ENCODE results near the gene IER5. TPM values are rescaled to one million over a fixed set of nuclear protein-coding genes. Genes with fewer than 3 reads are reported as not detected.

IER5 gene
- 10 to 100 TPM; 13.2 to 21.2 TPM for total RNA-seq
- 16.8 TPM for polyA plus RNA-seq (2013, experiment 1 of 2)
- 18.5 TPM for polyA plus RNA-seq (2013, experiment 2 of 2)
- long read RNA-seq, experiment 1, full-length matches to known transcripts = 11 of 11 reads
- long read RNA-seq, experiment 1, partial matches to known transcripts = 0 of 11 reads
- long read RNA-seq, experiment 1, other reads (novel, unspliced or antisense) = 0 of 11 reads
- long read RNA-seq, experiment 2, full-length matches to known transcripts = 22 of 22 reads
- long read RNA-seq, experiment 2, partial matches to known transcripts = 0 of 22 reads
- long read RNA-seq, experiment 2, other reads (novel, unspliced or antisense) = 0 of 22 reads
- long read RNA-seq, experiment 3, full-length matches to known transcripts = 4 of 4 reads
- long read RNA-seq, experiment 3, partial matches to known transcripts = 0 of 4 reads
- long read RNA-seq, experiment 3, other reads (novel, unspliced or antisense) = 0 of 4 reads
- long read RNA-seq, experiment 4, full-length matches to known transcripts = 2 of 2 reads
- long read RNA-seq, experiment 4, partial matches to known transcripts = 0 of 2 reads
- long read RNA-seq, experiment 4, other reads (novel, unspliced or antisense) = 0 of 2 reads

GRCh38 chr1:181088079-181089016 is at the start of gene IER5:
IER5 (plus strand) TSS chr1:181088700; CDS start chr1:181088903, 203 bp downstream.
- Histone ChIP-seq H3K36me3 (ENCODE audit: control insufficient read depth, insufficient read depth, low read length) (peaks cover 24% of the 10 kb centered on the region), H3K4me1 (ENCODE audit: control insufficient read depth, insufficient read depth, low read length) (peaks cover 9% of the 10 kb centered on the region), H3K27me3 (ENCODE audit: control insufficient read depth, insufficient read depth, low read length, poor library complexity, severe bottlenecking) (no peaks in the 10 kb centered on the region), H3K27ac (ENCODE audit: low read depth, low read length) (no peak within 1 kb of the TSS), H3K9me3 (ENCODE audit: control insufficient read depth, low read length) (no peaks in the 10 kb centered on the region), H3K9ac (ENCODE audit: extremely low read depth, low read length, poor library complexity, severe bottlenecking) (peak within 1 kb of the TSS; percentile 71), H3K4me3 (ENCODE audit: low read length) (peak within 1 kb of the TSS; percentile 98)
- peak; percentile 99 for DNase-seq
- peak within 1 kb of the TSS; percentile 93 for H3K4me3 Mint-ChIP-seq
- no peak for TF ChIP-seq CTCF (conservative IDR thresholded peaks at IDR 0.05)
- peaks cover 21% of the 10 kb centered on the region for H3K36me3 Mint-ChIP-seq (ENCODE audit: low read depth)
- peaks cover 33% of the 10 kb centered on the region for H3K27me3 Mint-ChIP-seq (ENCODE audit: insufficient read depth)
- no peaks in the 10 kb centered on the region for H3K9me3 Mint-ChIP-seq
- peak within 1 kb of the TSS; percentile 93 for H3K27ac Mint-ChIP-seq
- H3K4me1 Mint-ChIP-seq = peaks cover 33% of the 10 kb centered on the region
- 5 to 9% methylated on average over 21 to 76 of the region's 76 CpGs for WGBS, 2 experiments (ENCODE audit: insufficient coverage in 1 of 2, insufficient read length in 1 of 2)

- H3K27me3 Mint-ChIP-seq (ENCODE audit: insufficient read depth) = no peaks in the 10 kb centered on the region
- Histone ChIP-seq H3K36me3 (ENCODE audit: control insufficient read depth, insufficient read depth, low read length) (no peaks in the 10 kb centered on the region), H3K9me3 (ENCODE audit: control insufficient read depth, low read length) (no peaks in the 10 kb centered on the region), H3K4me3 (ENCODE audit: low read length) (no peak overlapping the region), H3K27me3 (ENCODE audit: control insufficient read depth, insufficient read depth, low read length, poor library complexity, severe bottlenecking) (no peaks in the 10 kb centered on the region), H3K9ac (ENCODE audit: extremely low read depth, low read length, poor library complexity, severe bottlenecking) (no peak overlapping the region), H3K4me1 (ENCODE audit: control insufficient read depth, insufficient read depth, low read length) (peaks cover 9% of the 10 kb centered on the region), H3K27ac (ENCODE audit: low read depth, low read length) (no peak overlapping the region)
- H3K9me3 Mint-ChIP-seq = no peaks in the 10 kb centered on the region
- H3K36me3 Mint-ChIP-seq (ENCODE audit: low read depth) = no peaks in the 10 kb centered on the region
- WGBS, 2 experiments (ENCODE audit: insufficient coverage in 1 of 2, insufficient read length in 1 of 2) = 93 to 100% methylated on average over 2 to 3 of the region's 3 CpGs
- DNase-seq = no peak
- peaks cover 38% of the 10 kb centered on the region for H3K4me1 Mint-ChIP-seq
- TF ChIP-seq CTCF (conservative IDR thresholded peaks at IDR 0.05) = no peak
- H3K4me3 Mint-ChIP-seq = no peak overlapping the region
- no peak overlapping the region for H3K27ac Mint-ChIP-seq
Observed at GRCh38 chr1:181040284-181040865, 48.1 kb upstream of the IER5 start.
